HG03108 (cell line): ENCODE results near the gene TSPO.
"Not testable (repeated sequence)": the region's sequence is repeated elsewhere in the genome, so short reads cannot be mapped to it uniquely, and the experiment has no call there.

Source experiments
- ATAC-seq: cut with Tn5 transposase; IDR thresholded peaks from one replicate; pipeline ENCODE4 v1.9.1; 2021; ENCODE audit warnings: moderate library complexity; ENCODE audit not compliant: unreplicated experiment

The TSPO gene

GRCh38 chr22:43151251-43152002, at the start of gene TSPO:
TSPO (plus strand) TSS chr22:43151559; CDS start chr22:43159239, 7,680 bp downstream.
- no peak for ATAC-seq

GRCh38 chr22:43104056-43104625, 47.2 kb upstream of the TSPO start:
- ATAC-seq = not testable (repeated sequence)

GRCh38 chr22:43104950-43105349, 46.4 kb upstream of the TSPO start:
- not testable (repeated sequence) for ATAC-seq

- no peak for ATAC-seq
These were observed 45.1 kb upstream of the TSPO start for GRCh38 chr22:43106302-43106701.

GRCh38 chr22:43109511-43109910, 41.8 kb upstream of the TSPO start:
- no peak for ATAC-seq

- ATAC-seq = no peak
These were observed 41.4 kb upstream of the TSPO start for GRCh38 chr22:43109921-43110443.

- ATAC-seq = no peak
These were observed 40.9 kb upstream of the TSPO start, which contains the start of gene BIK for GRCh38 chr22:43110444-43110926. BIK (plus strand) TSS chr22:43110750; CDS start chr22:43124023, 13,273 bp downstream.

GRCh38 chr22:43110927-43111623, 40.3 kb upstream of the TSPO start:
- no peak for ATAC-seq

GRCh38 chr22:43113526-43114251, 37.7 kb upstream of the TSPO start:
- ATAC-seq = no peak

- no peak for ATAC-seq
These were observed 36.4 kb upstream of the TSPO start for GRCh38 chr22:43114958-43115357.

- no peak for ATAC-seq
These were observed 34.4 kb upstream of the TSPO start for GRCh38 chr22:43116932-43117331.

- ATAC-seq = no peak
These were observed 33.1 kb upstream of the TSPO start for GRCh38 chr22:43118024-43118849.

GRCh38 chr22:43118953-43119458, 32.4 kb upstream of the TSPO start:
- ATAC-seq = no peak

- no peak for ATAC-seq
These were observed 24.7 kb upstream of the TSPO start for GRCh38 chr22:43126501-43127165.

GRCh38 chr22:43127166-43127908, 24.0 kb upstream of the TSPO start:
- ATAC-seq = no peak

GRCh38 chr22:43128116-43128515, 23.2 kb upstream of the TSPO start:
- ATAC-seq = no peak

GRCh38 chr22:43128928-43129424, 22.4 kb upstream of the TSPO start:
- no peak for ATAC-seq
